HG02973 (cell line): ENCODE results near the gene STRBP.

ENCODE experiments used
- ATAC-seq: cut with Tn5 transposase; IDR thresholded peaks from one replicate; pipeline ENCODE4 v1.9.1; 2021; ENCODE audit warnings: moderate library complexity; ENCODE audit not compliant: unreplicated experiment

Gene STRBP

GRCh38 chr9:123072407-123072995, 195.9 kb downstream of the STRBP start:
- ATAC-seq, result no peak
